ENCODE data around the gene SLC34A1.
A peak's percentile ranks its signal among the peaks of the same experiment; 100 is the strongest.
"Not testable (repeated sequence)": the region's sequence is repeated elsewhere in the genome, so short reads cannot be mapped to it uniquely, and the experiment has no call there.

Gene SLC34A1, protein sequence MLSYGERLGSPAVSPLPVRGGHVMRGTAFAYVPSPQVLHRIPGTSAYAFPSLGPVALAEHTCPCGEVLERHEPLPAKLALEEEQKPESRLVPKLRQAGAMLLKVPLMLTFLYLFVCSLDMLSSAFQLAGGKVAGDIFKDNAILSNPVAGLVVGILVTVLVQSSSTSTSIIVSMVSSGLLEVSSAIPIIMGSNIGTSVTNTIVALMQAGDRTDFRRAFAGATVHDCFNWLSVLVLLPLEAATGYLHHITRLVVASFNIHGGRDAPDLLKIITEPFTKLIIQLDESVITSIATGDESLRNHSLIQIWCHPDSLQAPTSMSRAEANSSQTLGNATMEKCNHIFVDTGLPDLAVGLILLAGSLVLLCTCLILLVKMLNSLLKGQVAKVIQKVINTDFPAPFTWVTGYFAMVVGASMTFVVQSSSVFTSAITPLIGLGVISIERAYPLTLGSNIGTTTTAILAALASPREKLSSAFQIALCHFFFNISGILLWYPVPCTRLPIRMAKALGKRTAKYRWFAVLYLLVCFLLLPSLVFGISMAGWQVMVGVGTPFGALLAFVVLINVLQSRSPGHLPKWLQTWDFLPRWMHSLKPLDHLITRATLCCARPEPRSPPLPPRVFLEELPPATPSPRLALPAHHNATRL

DNA sequence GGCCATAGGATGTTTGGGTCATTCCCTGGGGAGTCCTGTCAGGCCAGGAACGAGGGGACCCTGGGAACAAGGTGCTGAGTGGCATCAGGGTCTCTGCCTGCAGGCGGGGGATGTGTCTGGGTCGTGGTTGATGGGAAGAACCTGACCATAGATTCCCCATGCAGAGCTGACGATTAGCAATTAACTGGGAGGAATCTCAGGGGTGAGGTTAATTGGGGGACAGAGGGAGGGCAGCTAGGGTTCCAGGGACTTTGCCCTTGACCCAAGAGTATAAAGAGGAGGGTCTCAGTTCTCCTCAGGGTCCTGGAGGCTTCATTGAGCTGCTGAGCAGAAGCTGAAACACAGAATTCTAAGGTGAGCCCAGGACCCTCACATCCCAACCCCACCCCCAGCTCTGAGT, at the start of gene SLC34A1:
Gene SLC34A1 (plus strand): TSS at position 301 of the 400 bp plus-strand sequence. CDS start 1,308 bp downstream, outside the sequence.
- no peak for DNase-seq (ENCODE audit: low read depth in 2 of 2)

DNA sequence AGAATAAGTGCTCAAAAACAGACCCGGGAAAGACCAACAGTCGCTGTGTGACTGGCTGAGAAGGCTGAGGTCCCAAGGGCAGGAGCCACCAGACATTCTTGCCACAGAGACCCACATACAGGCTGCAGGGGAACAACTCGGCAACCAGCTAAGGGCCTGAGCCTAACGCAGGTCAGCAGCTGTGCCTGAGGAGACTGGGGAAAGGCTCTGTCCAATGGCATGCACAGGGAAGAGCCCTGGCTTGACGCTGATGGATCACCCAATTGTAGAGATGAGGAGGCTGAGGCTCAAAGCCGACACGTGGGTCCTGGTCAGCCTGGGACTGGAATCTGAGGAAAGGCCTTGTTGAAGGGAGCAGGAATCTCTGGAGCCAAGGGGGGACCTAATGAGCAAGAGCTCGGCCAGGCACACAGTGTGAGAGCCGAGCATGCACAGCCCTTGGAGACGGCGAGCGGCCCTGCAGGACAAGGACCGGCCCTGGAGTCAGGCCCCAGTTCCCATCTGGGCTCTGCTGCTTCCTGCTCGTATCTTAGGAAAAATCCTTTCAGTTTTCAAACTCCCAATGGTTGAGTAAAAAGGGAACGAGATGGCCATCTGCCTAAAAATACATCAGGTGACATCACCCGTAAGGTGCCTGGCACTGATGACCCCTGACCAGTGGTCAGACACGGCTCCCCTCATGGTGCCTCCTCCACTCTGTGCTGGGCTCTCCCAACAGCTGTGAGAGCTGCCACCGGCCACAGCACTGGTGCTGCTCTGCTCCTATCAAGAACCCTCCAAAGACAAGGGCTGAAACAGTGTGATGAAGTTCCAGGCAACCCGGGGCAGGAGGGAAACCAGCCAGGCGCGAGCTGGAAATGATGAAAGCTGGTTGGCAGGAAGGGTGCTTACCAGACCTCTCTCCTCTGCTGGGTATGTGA, 49.2 kb upstream of the SLC34A1 start:
- DNase-seq (ENCODE audit: low read depth in 2 of 2): no peak

DNA sequence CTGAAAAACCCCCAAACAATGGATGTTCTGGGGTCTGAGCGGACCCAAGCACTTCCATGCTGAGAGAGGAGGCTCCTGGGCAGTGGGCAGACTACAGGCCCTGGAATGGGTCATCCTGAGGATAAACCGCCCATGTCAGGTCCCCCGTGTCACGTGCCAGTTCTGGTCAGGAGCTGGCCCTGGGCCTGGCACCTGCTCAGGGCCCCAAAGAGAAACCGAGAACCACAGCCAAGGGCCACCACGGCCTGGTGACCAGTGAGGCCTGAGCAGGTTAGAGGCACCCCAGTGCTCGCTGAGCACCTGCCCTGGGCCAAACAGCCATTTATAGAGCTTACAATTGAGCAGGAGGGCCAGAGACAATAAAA, 48.6 kb upstream of the SLC34A1 start:
- no peak for DNase-seq (ENCODE audit: low read depth in 2 of 2)

DNA sequence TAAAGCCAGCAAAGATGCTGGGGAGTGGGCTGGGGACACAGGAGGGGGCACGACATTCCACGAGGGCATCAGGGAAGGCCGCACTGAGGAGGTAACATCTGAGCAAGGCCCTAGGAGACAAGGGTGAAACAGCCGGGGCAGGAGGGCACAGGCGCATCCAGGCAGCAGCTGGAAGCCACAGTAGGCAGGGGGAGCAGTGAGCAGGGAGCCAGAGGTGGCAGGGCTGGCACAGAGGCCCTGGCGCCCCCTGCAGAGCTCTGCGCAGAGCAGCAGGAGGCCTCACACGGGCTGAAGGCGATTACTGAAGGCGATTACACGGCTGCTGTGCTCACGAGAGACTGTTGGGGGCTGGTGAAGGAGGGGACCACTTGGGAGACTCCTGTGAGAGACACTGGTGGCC, 48.1 kb upstream of the SLC34A1 start:
- no peak for DNase-seq (ENCODE audit: low read depth in 2 of 2)

DNA sequence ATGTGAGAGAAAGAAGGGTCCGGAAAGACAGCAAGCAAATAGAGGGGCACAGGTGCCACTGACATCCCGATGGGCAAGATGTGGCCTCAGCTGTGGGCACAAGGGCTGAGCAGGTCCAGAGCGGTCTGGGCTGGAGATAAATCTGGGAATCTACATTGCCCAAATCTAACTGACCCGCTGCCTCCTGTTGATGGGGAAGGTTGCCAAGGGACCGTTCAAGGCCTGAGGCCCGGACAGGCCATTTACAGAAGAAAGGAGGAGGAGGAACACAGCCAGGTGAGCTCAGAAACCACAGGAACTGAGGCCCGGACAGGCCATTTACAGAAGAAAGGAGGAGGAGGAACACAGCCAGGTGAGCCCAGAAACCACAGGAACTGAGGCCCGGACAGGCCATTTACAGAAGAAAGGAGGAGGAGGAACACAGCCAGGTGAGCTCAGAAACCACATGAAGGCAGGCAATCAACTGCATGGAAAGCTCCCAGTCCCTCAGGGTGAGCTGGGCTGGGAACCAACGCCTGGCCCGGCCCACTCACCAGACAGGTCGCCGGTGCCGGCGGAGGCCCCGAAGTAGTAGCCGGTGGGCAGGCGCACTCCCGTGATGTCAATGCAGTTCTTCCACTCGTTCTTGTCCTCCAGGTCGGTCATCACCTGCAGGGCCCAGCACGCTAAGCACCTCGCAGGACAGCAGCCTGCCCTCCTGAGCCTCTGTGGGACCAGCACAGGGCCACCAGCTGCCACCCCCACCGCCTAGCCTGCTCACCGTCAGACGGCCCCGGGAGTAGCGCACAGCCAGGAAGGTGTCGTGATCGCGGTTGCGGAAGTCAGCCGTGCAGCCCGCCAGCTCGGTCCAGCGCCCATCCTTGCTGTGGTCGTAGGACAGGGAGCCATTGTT, 47.4 kb upstream of the SLC34A1 start:
- DNase-seq (ENCODE audit: low read depth in 2 of 2): no peak

DNA sequence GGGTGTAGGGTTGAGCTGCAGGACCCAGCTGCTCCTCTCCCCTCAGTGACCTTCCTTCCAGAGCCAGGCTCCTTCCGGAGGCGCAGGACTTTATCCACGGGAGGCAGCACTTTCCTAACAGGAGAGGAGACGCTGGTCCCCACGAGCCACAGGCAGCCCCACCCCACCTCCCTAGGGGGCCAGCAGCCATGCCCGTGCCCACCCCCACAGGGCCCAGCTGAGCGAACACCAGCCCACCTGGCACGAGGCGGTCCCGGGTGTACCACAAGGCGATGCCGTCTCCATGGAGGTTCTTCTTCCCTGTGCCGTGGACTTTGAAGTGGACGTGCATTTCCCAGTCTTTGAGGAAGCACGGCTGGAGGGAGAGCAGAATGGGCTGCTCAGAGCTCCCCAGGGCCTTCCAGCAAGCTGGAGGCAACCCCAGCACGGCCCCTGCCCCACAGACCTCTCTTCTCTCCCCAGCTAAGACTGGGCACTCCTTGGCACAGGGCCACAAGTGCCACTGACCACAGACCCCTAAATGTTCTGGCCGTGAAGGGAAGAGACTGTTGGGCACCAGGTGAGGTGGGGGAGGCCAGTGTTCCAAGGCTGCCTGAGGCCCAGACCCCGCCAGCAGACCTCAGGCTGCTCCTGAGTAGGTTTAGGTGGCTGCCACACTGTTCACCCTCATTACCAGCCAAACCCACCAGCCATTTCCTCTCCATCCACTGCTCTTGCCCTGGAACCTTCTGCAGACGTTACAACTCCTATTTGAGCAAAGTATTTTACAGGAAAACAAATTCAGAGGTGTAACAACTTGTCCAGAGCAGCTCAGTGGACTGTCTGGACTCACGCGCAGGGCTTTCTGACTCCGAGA, 45.8 kb upstream of the SLC34A1 start:
- DNase-seq (ENCODE audit: low read depth in 2 of 2): no peak

DNA sequence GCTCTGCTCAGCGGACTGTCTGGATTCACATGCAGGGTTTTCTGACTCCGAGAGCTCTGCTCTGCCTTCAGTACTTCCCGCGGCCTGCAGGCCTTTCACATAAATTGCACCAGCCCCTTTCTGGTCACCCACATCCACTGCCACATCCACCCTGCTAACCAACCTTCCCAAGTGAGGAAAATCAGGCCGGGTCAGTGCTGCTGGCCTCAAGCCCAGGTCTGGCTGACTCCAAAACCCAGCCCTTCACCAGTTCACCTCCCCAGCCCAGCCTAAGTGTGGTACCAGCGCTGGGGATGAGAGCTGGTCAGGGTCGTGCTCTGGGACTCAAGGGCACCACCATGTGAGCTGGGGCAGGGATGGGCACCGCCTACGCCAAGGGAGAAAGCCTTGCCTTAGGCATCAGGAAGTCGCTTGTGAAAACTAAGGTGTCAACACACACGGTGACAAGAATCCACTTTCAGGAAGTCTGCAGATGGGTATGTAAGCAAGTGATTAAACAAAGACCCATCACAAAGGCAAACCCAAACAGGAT, 45.1 kb upstream of the SLC34A1 start:
- DNase-seq (ENCODE audit: low read depth in 2 of 2): no peak

DNA sequence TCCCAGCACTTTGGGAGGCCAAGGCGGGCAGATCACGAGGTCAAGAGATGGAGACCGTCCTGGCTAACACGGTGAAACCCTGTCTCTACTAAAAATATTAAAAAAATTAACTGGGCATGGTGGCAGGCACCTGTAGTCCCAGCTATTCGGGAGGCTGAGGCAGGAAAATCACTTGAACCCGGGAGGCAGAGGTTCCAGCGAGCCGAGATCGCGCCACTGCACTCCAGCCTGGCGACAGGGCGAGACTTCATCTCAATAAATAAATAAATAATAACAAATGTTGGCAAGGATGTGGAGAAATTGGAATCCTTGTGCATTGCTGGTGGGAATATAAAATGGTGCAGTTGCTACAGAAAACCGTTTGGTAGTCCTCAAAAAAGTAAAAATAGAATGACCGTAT, 41.2 kb upstream of the SLC34A1 start:
- DNase-seq (ENCODE audit: low read depth in 2 of 2): not testable (repeated sequence)

DNA sequence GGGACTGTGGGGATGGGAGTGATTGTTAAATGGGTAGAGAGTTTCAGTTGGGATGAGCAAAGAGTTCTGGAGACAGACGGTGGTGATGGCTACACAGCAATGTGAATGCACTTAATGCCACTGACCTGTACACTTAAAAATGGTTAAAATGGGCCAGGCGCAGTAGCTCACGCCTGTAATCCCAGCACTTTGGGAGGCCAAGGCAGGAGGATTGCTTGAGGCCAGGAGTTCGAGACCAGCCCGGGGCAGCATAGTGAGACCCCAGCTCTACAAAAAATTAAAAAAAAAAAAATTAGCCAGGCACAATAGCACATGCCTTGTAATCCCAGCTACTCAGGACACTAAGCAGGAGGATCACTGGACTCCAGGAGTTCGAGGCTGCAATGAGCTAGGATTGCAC, 40.5 kb upstream of the SLC34A1 start:
- no peak for DNase-seq (ENCODE audit: low read depth in 2 of 2)

DNA sequence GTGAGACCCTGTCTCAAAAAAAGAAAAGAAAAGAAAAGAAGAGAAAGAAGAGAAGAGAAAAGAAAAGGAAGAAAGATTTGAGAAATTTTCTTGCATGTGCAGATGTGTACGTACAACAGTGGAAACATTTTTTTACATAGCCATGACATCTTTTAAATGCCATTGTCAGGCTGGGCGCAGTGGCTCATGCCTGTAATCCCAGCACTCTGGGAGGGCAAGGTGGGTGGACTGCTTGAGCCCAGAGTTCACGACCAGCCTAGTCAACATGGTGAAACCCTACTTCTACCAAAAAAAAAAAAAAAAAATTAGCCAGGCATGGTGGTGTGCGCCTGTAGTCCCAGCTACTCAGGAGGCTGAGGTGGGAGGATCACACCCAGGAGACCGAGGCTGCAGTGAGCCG, 39.3 kb upstream of the SLC34A1 start:
- DNase-seq (ENCODE audit: low read depth in 2 of 2): no peak

DNA sequence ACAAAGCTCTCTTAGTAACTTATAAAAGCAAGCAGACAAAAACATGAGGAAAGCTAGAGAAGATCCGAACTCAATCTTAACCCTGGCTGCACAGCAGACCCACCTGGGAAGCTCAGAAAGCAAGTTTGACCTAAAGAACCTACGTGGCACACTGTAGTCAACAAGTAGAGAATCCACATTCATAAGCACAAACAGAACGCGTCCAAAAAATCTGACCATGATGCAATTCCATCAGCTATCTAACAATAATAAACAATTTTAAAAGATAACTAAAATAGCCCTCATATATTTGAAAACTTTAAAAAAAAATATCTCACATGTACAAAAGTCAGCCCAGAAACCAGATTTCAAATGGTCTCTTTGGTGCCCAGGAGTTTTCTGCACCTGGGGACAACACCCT, 37.4 kb upstream of the SLC34A1 start:
- DNase-seq (ENCODE audit: low read depth in 2 of 2): no peak

DNA sequence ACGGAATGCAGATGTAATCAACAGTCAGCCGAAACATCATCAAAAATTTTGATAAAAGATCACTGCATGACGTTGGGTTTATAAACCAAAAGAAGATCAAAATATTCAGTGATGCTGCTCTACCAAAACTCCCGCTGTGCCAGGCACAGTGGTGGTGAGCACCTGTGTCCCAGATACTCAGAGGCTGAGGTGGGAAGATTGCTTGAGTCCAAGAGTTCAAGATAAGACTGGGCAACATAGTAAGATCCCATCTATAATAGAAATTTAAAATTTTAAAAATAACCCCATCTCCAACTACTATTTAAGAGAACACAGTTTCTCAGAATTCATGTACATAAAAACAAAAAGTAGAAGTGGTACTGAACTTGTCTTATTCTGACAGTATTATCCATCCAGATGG, 36.5 kb upstream of the SLC34A1 start:
- DNase-seq (ENCODE audit: low read depth in 2 of 2): no peak

DNA sequence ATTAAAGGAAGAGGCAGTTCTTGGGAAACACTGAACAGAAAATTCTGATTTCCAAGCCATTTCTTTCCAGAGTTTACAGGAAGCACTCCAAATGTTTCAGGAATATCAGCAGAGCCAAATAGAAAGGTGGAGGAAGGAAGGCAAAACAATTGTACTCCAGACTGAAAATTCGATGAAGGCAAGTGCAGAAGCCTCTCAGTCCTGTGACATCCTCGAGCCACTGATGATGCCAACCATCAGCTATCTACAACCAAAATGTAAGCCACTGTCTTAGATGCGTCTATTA, 34.9 kb upstream of the SLC34A1 start:
- no peak for DNase-seq (ENCODE audit: low read depth in 2 of 2)

DNA sequence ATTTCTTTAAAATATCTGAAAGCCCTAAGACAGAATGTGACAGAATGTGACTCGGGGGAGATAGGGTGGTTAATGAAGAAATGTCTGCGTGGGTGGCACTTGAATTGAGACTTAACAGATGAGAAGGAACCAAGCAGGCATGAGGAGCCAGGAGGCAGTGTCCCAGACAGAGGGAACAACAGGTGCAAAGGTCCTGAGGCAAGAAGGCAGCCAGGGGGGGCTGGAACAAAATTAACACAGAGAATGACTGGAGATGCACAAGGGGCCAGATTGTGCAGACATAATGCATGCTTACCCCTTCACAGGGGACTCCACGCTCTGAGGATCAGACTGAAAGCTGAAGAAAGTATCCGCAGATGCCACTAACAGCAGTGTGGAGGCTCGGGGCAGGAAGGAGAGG, 34.5 kb upstream of the SLC34A1 start:
- no peak for DNase-seq (ENCODE audit: low read depth in 2 of 2)

DNA sequence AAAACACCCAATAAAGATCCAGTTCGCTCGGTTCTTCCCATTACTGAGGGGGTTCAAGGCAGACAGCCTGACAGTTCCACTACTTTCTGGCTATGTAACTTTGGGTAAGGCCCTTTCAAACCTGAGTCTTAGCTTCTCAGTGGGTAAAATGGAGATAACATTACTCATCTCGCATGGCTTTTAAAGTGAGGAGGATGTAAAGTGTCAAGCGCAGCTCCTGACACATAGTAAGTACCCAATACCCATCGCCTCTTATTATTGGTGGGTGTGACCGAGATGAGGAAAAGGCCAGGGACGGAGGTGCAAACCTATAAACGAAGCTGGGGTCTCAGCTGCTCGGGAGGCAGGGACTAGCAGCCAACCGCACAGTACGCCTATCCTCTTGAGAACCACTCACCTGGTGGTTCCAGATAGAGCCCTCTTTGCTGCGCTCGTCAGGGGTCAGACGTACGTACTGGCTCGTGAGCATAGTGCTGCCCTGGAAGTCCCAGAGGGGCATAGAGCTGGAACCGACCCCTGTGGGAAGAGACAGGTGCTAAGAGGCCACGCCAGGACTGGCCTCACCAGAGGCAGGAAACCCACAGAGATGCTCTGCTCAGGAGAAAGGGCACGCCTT, 33.4 kb upstream of the SLC34A1 start:
- no peak for DNase-seq (ENCODE audit: low read depth in 2 of 2)

DNA sequence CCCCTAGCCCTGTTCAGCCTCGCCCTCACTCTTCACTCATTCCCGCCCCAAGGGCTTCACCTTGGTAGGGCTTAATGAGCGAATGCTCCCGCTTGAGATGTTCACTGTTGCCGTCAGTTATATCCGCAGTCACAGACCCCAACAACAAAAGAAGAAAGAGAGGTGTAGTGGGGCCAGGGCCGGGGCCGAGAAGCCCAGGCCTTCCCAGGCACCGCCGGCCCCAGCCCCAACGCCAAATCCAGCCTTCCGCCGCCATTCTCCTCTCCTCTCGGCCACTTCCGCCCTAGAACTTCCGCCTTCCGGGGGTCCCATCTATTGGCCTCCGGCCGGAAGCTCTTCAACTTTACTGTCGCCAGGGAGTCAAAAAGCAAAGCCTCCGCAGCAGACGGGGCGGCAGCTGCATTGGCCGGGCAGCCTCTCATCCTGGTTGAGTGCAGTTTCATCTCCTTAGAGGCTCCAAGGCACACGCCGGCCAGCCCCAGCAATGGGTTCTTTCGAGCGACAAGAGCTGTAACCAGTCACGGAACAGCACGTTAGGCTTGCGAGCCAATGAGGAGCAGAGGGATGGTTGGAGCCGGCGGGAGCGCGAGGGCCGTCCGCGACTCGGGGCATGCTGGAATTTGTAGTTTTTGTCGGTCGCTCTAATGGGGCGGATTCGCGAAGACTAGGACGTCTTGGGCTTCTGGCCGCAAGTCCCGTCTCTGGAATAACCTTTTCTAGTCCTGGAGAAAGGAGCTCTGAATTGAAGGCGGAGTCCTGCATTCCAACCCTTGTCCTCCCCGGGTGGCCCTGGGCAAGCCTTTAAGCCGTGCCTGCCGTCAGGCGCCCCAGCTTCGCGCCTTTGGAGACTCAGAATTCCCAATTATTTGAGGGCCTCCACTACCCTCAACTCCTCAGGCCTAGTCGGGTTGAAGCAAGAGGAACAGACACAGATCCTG, 32.6 kb upstream of the SLC34A1 start, which contains the start of gene LMAN2:
Gene LMAN2 (minus strand): TSS at position 277 of the 938 bp plus-strand sequence. CDS start 21 bp downstream, at position 256.
- peak; percentile 84 to 87 for DNase-seq (ENCODE audit: low read depth in 2 of 2)

DNA sequence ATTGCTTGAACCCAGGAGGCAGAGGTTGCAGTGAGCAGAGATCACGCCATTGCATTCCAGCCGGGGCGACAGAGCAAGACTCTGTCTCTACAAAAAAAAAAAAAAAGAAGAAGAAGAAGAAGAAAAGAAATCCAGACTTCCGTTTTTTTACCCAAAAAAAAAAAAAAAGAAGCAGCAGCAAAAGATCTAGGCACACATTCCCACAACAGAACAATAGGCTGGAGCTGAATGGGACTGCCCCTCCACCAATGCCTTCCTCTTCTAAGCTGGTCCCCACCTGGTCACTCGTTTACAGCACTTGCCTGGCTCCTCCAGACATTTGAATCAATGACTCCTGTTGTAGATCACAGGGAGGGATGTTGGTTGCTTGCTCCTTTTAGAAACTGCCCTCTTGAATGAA, 31.1 kb upstream of the SLC34A1 start:
- DNase-seq (ENCODE audit: low read depth in 2 of 2): no peak

DNA sequence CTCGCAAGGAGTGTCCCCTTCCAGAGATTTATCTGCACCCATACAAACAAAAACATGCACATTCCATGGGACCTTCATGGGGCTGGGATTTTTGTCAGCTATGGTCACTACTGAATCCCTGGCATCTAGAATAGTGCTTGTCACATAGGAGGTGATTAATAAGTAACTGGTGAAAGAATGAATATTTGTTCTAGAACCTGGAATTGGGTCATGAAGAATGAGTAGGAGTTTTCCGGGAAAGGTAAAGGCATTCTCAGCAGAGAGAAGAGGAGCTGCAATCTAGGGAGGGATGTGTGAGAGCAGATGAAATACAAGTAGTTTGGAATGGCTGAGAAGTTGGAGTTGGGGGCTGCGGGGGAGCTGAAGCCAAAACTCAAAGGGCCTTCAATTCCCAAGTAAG, 30.0 kb upstream of the SLC34A1 start:
- no peak for DNase-seq (ENCODE audit: low read depth in 2 of 2)

DNA sequence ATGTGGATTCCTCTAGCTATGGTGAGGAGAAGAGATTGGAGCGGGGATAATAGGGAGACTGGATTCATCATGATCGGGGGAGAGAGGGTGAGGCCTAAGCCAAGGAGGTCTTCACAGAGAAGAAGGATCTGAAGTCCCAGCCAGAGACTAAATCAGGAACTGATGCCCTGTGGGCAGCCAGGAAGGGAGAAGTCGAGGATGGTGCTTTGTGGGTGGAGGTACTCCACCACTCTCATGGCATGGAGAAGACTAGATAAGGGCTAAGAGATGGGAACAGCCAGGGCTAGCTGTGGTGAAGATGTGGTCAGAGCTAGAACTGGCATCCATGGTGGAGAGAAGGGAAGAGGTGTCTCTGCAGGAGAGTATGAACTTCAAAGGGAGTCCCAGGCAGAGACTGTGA, 29.5 kb upstream of the SLC34A1 start:
- no peak for DNase-seq (ENCODE audit: low read depth in 2 of 2)
